ENCODE data around the gene BTBD9.

DNA sequence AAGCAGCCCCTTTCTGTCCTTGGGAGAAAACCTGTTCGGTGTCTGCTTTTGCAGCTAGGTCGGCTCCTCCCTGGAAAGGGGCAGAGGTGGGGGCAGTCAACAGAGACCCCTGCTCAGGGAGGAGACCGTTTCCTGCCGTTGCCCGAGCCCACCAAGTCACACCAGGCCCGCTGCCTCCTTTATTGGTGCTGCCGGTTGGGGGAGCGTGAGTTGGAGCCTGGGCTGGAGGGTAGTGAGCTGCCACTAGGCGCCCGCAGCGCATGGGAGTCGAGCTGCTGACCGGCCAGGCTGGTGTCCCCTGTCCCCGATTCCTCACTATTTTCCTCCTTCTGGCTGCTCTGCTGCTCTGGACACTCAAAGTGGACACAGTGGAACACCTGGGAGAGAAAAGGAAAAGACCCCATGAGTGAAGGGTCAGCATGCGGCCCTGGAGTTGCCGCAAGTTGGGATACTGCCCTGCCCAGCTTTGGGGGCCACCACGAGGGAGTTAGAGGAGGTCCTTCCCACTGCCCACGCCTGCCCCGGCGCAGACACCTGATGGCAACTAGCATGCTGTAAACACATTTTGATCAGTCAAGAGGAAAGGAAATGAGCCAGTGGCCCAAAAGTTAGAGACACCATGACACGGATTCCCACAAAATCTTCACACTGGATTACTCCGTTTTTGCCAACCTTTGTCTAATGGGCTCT lies 464.8 kb downstream of the BTBD9 start:
- TF ChIP-seq CTCF (IDR thresholded peaks at IDR 0.05) (no peak), EZH2 (IDR thresholded peaks at IDR 0.05; ENCODE audit: borderline replicate concordance, insufficient read depth, low read depth, low read length, poor library complexity, severe bottlenecking) (no peak)

All from B cell (primary cell).